ENCODE data around the gene TSG101. TPM values are rescaled to one million over a fixed set of nuclear protein-coding genes. Genes with fewer than 3 reads are reported as not detected.

Gene TSG101, protein sequence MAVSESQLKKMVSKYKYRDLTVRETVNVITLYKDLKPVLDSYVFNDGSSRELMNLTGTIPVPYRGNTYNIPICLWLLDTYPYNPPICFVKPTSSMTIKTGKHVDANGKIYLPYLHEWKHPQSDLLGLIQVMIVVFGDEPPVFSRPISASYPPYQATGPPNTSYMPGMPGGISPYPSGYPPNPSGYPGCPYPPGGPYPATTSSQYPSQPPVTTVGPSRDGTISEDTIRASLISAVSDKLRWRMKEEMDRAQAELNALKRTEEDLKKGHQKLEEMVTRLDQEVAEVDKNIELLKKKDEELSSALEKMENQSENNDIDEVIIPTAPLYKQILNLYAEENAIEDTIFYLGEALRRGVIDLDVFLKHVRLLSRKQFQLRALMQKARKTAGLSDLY
- total RNA-seq, result 53.5 and 87.3 TPM in 2 replicates

DNA sequence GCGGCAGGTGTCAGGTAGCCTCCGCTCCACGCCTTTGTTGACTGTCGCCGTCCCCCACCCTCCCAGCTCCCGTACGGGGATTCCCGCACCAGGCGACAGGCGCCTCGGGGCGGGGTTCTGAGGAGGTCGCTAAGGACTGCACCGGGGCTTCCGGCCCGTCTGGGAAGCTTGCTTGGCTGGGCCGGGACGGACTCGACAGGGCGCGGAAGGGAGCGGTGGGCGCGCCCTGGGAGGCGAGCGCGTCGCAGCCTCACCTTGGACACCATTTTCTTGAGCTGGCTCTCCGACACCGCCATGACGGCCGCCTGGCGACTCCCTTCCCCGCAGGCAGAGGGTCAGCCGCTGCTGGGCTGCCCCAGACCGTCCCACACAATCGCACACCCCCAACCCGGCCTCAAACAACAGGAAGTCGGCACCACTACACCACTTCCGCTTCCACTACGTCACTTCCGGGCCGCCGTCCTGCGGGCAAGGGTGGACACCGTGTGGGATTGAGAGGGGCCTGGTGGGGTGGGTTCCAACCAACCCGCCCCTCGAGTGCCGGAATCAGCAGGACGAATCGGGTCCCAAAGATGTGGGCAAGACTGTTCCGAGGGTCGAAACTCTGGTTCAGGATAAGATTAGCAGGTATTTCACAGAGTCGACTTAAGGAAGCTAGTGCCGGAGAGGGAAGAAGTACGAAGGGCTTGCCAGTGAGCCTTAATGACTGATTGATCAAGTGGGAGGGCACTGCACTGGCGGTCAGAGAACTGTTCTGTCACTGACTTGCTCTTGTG is at the start of gene TSG101:
Gene TSG101, minus strand, starts transcription at position 422 of the 776 bp plus-strand sequence. Its CDS starts 126 bp downstream, at position 296.

DNA sequence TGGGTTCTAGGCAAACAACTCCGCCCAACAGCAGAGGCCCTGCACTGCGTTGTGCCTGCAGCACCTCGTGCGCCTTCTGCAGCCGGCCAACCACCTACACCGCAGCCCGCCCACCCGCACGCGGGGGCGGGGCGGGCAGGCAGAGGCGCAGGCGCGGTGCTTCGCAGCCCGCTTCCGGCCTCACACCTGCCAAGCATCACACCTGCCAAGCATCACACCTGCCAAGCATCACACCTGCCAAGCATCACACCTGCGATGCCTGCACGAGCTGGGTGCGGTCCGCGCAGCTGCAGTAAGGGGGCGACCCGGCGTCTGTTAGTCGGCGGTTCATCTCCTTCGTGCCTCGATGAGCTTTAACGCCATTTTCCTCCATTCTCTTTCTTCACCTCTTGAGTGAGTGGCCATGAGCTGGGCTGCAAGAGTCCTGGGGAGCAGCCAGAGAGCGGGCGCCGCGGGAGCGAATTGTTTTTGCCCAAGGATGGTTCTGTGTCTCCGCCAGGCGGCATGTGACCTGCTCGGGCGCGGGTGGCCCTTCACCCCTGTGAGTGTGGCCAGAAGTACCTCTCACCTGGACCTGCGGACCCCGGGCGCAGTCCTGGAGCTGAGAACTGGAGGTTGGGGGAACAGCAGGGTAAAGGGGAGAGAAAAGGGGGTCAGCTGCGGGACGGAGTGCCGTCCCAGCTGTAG is 70.9 kb downstream of the TSG101 start, which contains the start of gene LDHAL6A:
Gene LDHAL6A, plus strand, starts transcription at position 171 of the 687 bp plus-strand sequence. CDS start 825 bp downstream, outside the sequence.

Other genes with a start within 250 kb of the TSG101 start
- 11.1 and 16.2 TPM in 2 replicates for gene HPS5, start 204.8 kb downstream of the TSG101 start, total RNA-seq
- gene GTF2H1, start 204.4 kb downstream of the TSG101 start, total RNA-seq, result 35.0 and 39.8 TPM in 2 replicates
- 1,119 and 1,165 TPM in 2 replicates for gene LDHA, start 132.4 kb downstream of the TSG101 start, total RNA-seq
- 0.25 and 2.4 TPM in 2 replicates for gene LDHC, start 114.6 kb downstream of the TSG101 start, total RNA-seq
- gene LDHAL6A, start 71.1 kb downstream of the TSG101 start, total RNA-seq, result not detected in 2 replicates
- gene UEVLD, start 61.8 kb upstream of the TSG101 start, total RNA-seq, result 19.5 and 19.7 TPM in 2 replicates
- gene MISFA, start 72.8 kb upstream of the TSG101 start, total RNA-seq, result not detected in 2 replicates
- 12.3 and 24.2 TPM in 2 replicates for gene SPTY2D1, start 107.4 kb upstream of the TSG101 start, total RNA-seq
- gene TMEM86A, start 171.8 kb upstream of the TSG101 start, total RNA-seq, result 2.2 and 3.1 TPM in 2 replicates
- not detected in 2 replicates for gene IGSF22, start 199.2 kb upstream of the TSG101 start, total RNA-seq